GM19099 (cell line): Measurements from ENCODE around the gene POLG2.

Experiments
- POLR2A ChIP-seq: IDR thresholded peaks from 3 replicates; pipeline ENCODE4 v1.6.1; 2011; ENCODE audit warnings: low read depth; ENCODE audit not compliant: insufficient read length; ENCODE audit errors: extremely low read depth

POLG2 gene

GRCh38 chr17:64515419-64515818, 18.6 kb upstream of the POLG2 start:
- no peak for TF ChIP-seq POLR2A

- TF ChIP-seq POLR2A: no peak
These were observed 12.3 kb upstream of the POLG2 start for GRCh38 chr17:64509179-64509578.

GRCh38 chr17:64508683-64509082, 11.8 kb upstream of the POLG2 start:
- no peak for TF ChIP-seq POLR2A

- no peak for TF ChIP-seq POLR2A
These were observed 10.5 kb upstream of the POLG2 start for GRCh38 chr17:64507413-64507782.

GRCh38 chr17:64506576-64507412, 9.9 kb upstream of the POLG2 start, which contains the start of gene CEP95:
CEP95 (plus strand) TSS chr17:64506977; CDS start chr17:64507098, 121 bp downstream.
- peak; percentile 74 for TF ChIP-seq POLR2A

- TF ChIP-seq POLR2A: peak; percentile 100
These were observed 9.3 kb upstream of the POLG2 start, which contains the start of gene DDX5 for GRCh38 chr17:64506201-64506575. DDX5 (minus strand) TSS chr17:64506289; CDS start chr17:64506119, 170 bp downstream.

- peak; percentile 60 for TF ChIP-seq POLR2A
These were observed 8.7 kb upstream of the POLG2 start for GRCh38 chr17:64505340-64506200.

- no peak for TF ChIP-seq POLR2A
These were observed 8.0 kb upstream of the POLG2 start for GRCh38 chr17:64504769-64505339.

- TF ChIP-seq POLR2A: no peak
These were observed 7.2 kb upstream of the POLG2 start for GRCh38 chr17:64503821-64504768.

- TF ChIP-seq POLR2A: no peak
These were observed 6.5 kb upstream of the POLG2 start for GRCh38 chr17:64503341-64503740.

GRCh38 chr17:64502809-64503208, 6.0 kb upstream of the POLG2 start:
- TF ChIP-seq POLR2A: no peak

- no peak for TF ChIP-seq POLR2A
These were observed 5.2 kb upstream of the POLG2 start for GRCh38 chr17:64502021-64502420.

- peak; percentile 13 for TF ChIP-seq POLR2A
These were observed 4.3 kb upstream of the POLG2 start for GRCh38 chr17:64500862-64501765.
